HG03457 (cell line): ENCODE measurements around the gene ADAMTS1.
"Not testable (repeated sequence)": the region's sequence is repeated elsewhere in the genome, so short reads cannot be mapped to it uniquely, and the experiment has no call there.

ENCODE experiments used
- ATAC-seq: cut with Tn5 transposase; IDR thresholded peaks from one replicate; pipeline ENCODE4 v1.9.1; 2021; ENCODE audit warnings: moderate number of reproducible peaks; ENCODE audit not compliant: unreplicated experiment

Gene ADAMTS1

DNA sequence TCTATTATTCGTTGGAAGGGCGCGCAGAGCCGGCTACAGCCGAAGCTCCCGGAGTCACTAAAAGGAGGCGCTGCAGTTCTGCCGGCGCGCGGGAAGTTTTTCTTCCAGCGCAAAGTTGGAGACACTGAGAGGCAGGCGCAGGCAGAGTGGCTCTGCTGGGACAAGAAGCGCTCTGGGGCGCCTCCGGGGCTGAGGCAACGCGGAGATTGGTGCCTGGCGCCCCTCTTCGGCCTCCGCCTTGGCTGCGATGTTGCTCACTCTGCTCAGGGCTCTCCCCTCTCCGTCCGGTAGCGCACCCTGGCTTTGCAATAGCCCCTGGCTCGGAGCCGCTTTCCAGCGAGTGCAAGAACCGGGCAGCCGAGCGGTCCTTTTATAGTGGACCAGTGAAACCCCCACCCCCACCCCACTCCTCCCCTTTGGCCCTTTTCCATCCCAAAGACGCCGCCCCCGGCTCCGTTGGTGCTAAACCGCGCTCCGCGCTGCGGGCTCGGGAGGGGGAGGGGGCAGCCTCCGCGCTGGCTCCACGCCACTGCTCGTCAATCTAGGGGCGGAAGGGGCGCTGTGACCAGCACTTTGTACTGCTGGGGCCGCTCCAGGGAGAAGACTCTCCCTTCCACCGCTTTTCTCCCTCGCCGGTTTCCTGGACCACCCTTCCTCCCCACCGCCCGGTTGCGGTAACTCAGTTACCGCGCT is at the start of gene ADAMTS1:
Gene ADAMTS1, minus strand, starts transcription at position 344 of the 693 bp plus-strand sequence. CDS start 455 bp downstream, outside the sequence.
- ATAC-seq, result no peak

DNA sequence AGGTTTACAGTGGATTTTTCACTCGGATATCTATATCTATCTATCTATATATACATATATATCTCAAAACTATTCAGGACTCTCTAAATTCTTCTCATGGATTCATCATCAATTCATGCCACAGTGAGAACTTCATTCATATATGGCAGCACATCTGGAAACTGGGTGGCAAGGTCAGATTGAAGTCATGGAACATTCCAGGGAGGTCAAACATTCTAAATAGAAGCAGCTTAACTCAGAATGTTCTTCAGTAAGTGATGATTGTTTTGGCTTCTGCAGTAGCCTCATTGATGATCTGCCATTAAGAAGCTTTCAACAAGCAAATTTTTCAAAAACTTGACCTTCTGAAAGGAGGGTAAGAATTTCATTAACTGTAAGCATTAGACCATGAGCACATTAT is 46.9 kb upstream of the ADAMTS1 start:
- ATAC-seq, result no peak

DNA sequence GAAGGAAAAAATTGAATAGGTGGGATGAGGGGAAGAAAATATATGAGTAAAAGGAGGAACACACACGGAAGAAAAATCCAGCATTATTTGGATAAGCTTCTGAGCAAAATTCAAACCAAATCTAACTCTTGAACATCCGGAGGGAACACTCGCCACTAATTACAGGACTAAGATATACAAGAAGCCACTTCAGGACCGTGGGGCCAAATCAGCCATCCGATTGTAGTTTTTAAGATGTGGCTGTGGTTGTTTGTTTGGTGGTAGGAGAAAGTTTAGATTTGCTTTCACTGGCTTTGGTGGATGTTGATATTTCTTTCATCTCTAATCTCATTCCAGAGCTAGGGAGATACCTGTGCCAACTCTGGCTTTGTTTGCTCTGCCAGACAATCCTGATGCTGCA is 43.7 kb upstream of the ADAMTS1 start:
- no peak for ATAC-seq

DNA sequence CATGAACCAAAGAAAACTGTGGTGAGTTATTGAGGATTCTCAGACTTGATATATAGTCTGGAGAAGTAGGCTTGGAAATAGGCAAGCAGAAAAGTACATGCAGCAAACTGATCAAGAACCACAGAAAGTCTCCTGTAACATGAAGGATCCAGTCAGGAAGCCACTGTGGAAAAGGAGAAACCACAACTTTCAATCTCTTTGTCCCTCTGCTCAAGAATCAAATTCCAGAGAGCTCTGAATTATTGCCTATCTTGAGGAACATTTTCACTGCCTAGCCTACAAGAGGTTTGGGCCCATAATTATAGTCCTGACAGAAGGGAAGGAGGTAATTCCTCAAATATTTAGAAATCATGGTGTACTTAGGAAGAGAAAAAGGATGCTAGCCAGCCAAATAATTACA is 43.0 kb upstream of the ADAMTS1 start:
- ATAC-seq, result no peak

DNA sequence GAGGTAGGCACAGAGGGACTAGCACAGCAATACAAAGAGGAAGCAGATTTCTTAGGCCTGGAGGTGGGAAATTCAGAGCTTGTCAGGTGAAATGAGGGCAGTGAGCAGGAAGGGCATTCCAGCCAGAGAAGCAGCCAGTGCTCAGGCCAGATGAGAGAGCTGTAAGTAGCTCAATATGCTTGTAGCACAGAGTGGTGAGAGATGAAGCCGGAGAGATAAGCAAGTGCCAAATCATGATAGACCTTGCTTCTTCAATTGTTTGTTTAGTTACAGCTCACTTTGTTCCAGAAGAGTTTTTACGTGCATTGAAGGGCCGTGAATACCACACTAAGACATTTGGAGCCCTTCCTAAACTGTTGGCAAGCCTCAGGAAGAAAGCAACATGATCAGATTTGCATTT is 42.0 kb upstream of the ADAMTS1 start:
- no peak for ATAC-seq

DNA sequence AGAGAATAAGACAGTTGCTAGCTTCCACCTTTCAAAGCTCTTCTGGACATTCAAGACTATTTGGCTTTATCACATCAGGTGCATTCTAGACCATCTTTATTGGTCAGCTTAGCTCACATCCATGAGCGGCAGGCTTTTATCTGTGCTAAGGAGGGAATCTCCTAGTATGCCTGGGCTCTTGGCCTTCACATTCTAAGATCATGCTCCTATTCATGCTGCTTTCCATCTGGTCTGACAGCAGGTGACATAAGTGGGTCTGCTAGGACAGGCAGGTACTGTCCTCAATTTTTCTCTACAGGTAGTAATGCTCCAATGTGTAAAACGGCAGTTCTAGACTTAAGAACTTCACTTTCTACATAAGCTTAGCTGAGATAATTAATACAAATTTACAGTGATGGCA is 39.2 kb upstream of the ADAMTS1 start:
- no peak for ATAC-seq

DNA sequence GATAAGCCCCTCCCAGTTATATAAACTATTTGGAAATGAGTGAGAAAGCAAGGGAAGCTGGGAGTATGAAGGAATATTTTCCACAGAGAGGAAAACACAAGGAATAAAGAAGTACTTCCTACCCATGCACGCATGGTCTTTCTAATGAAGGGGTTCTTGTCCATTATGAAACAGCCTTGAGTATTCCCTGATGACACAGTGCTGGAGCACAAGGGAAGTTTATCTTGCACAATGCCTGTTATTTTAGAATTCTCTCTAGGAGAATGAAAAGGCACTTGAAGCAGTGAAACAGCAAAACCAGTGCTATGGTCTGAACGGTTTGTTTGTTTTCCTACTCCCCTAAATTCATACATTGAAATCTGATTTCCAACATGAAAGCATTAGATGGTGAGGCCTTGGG is 38.6 kb upstream of the ADAMTS1 start:
- ATAC-seq, result no peak

DNA sequence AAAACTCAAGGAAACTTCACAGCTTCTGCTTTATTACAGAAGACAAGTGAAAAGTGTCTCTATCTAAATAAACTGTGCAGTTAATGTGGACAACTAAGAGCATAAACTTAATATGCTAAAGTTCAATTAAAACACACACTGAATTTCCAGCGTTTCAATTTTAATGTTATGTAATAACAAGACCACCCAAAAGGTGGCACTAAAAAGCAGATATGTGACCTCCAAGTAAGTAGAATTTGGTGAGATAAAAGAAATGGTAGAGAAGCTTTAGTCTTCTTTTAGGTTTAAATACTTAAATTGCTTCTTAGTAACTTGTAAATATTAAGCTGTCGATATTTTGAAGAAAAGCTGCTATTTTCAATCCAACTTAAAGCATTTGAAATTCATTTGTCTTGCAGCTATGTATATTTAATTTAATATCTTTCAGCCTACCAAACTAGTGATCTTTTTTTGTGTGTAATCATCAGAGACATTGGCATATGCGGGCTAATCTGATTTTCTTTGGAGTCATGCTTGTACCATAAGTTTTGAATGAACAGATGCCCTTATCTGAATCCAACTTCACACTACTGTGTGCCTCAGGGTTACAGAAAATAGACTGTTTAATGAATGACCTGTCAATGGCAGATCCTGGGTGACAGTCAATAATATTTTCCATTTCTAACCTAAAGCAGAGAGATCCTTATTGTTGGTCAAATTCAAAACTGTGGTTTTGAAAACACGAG is 36.5 kb upstream of the ADAMTS1 start:
- no peak for ATAC-seq

DNA sequence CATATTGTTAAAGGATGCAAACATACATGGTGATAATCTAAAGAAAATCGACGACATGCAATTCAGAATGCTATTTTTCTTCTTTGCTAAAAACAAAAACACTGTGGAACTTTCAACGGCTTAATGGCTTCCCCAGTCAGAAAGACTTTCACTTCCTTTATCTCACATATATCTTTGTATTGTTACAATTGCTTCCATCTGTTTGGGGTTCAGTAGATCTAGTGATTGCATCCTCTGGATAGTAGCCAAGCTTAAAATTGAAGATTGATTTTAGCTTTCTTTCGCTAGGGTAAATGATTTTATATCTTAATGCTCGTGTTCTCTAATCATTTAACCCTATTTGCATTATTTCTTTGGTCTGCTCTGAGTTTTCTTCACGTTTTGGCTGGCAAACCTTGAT is 31.8 kb upstream of the ADAMTS1 start:
- ATAC-seq, result no peak

DNA sequence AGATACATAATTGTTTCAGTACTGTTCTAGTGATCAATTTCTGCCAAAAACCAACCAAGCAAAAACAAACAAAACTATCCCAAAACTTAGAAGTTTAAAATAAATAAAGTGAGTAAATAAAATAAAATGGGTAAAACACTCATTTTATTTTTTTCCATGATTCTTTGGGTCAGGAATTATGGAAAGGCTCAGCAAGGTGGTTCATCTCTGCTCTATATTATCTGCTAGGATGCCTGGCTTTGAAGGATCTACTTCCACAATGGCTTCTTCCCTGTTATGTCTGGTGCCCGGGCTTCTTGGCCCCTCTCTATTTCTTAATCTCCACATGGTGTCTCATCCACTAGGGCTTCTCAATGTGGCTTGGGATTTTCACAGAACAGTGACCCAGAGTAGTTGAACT is 29.1 kb upstream of the ADAMTS1 start:
- no peak for ATAC-seq

DNA sequence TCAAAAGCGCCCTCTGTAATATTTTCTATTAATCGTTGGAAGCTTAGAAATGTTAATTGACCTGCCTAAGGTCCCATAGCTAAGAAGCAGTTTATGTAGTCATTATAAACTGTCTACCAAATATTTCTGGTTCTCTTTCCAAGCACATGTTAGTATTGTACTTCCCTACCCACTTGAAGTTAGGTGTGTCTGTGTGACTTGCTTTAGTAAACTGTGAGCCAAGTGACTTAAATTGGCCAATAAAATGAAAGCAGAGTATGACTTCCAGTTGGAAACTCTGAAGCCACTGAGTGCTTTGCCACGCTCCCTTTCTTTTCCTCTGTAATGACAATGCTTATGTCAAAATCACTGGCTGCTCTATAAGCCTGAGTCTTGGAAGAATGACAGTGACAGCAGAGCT is 20.6 kb upstream of the ADAMTS1 start:
- no peak for ATAC-seq

DNA sequence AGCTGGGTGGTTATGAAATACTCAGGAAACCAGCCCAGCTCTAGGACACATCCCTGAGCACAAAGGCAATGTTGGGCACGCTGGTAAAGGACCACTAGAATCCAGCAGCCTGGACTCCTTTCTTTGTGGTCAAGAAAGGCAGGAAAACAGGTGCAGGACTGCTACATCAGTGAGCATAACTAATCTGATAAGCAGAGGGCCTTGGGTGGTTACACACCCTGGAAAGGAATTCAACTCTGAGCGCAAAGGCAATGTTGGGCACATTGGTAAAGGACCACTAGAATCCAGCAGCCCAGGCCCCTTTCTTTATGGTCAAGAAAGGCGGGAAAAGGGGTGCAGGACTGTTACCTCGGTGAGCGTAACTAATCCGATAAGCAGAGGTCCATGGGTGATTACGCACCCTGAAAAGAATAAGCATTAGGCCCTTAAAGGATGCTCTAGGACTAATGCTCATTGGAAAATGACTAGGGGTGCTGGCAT is 11.7 kb upstream of the ADAMTS1 start:
- ATAC-seq, result not testable (repeated sequence)

DNA sequence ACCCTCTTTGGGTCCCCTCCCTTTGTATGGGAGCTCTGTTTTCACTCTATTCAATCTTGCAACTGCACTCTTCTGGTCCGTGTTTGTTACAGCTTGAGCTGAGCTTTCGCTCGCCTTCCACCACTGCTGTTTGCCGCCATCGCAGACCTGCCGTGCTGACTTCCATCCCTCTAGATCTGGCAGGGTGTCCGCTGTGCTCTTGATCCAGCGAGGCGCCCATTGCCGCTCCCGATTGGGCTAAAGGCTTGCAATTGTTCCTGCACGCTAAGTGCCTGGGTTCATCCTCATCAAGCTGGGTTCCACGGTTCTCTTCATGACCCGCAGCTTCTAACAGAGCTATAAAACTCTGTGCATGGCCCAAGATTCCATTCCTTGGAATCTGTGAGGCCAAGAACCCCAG is 9.5 kb upstream of the ADAMTS1 start:
- ATAC-seq, result not testable (repeated sequence)

DNA sequence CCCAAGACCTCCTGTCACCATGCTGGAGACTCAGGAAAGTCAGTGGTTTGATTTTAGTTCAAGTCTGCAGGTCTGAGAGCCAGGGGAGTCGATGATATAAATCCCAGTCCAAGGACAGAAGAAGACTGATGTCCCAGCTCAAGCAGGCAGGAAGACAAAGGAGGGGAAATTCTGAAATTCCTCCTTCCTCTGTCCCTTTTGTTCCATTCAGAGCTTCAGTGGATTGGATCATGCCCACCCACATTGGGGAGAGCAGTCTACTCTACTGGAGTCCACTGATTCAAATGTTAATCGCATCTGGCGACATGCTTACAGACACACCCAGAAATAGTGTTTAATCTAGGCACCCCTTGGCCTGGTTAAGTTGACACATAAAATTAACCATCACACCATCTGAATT is 7.2 kb upstream of the ADAMTS1 start:
- ATAC-seq, result no peak

DNA sequence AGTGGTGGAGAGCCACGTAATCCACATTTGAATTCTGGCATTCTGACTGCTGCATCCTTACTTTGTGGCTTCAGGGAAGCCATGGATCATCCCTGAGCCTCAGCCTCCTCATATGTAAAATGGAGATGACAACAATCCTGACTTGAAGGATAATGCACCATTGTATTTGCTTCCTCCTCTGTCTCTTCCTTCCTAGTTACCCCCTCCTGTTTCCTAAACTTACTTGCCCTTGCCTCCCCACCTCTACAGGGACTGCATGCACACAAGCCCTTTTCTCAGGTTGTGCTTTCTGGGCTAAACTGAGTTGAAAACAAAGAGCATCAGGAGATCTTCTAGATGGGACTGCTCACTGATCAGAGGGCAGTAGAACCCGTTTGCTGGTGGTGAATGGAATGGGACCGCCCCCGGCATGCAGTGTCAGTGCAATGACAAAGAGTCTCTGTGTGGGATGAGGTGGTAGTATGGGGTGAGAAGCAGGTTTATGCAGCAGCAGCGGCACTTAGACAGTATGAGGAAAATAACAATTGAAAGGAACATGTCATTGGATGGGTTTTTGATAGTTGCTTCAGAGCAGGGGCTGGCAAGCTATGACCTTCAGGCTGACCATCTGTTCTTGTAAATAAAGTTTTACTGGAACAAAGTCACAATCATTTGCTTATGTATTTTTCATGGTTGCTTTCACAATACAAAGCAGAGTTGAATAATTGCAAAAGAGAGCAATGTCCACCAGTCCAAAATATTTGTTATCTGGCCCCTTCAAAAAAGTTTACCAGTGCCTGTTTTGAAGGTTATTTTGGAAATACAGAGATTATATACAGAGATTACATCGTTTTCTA is 6.1 kb upstream of the ADAMTS1 start:
- ATAC-seq, result no peak

DNA sequence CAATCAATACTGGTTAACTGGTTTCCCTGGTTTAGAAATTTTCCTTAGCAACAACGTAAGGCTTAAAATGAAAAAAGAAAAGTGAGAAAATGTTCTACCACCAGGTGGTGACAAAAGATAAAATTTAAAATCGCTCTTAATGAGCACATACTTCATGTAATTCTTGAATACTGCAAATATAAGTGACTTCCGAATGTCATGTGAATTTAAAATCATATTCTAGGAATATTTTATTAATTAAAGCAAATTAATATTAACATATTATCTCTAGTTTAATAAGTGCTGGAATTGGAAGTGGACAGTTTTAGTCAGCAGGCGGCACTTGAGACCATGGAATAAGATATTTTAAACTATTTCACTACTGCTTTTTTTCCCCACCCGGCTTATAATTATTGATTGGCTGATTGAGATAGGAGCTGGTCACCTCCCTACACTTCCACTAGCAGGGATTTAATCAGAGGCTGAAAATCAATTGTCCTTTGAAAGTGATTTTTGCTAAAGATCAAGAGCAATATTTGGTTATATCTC is 5.0 kb upstream of the ADAMTS1 start:
- no peak for ATAC-seq

DNA sequence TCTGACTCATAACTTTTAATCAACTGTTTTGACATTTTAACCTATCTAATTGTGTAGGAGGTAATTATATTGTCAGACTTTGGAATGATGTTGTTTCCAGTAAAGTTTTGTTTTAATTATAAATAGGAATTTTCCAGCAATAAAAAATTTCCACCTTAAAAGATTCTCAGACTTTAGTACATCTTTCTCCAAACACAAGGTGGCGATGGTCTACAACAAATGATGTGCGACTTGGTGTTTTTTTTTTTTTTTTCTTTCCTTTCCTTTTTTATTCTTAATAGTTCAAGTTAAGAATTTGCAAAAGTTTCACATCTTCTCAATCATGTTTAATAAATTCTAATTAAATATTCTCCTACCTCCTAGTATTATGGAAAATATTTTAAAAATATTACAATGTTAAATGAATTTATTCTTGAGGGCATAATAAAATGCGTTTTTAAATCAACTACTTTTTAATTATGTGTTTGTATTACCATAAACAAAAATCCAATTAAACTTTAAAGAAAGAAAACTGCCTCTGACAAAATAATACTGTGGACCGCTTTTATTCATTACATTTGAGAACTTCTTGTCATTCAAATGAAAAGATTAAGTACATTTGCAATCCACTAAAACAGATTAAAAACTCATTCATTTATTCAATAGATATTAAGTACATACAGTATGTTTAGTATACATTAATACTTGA is 4.4 kb upstream of the ADAMTS1 start:
- ATAC-seq, result no peak

DNA sequence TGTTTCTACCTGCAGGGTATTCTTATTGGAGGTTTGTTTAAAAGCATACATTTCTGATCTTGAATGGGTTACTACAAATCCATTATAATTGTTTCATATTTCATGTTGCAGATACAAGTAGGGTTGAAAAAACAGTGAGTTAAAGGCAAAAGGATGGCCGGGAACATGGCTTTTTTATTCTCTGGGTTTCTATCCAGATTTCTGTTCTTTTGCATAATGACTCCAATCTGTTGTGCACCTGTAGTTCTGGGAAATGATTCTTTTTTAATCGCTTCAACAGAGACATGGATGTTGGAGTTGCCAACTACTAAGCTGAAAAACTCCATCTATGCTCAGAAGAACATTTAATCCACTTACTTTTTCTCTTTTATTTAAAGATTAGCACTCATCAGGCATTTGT is 2.7 kb upstream of the ADAMTS1 start:
- ATAC-seq, result no peak

DNA sequence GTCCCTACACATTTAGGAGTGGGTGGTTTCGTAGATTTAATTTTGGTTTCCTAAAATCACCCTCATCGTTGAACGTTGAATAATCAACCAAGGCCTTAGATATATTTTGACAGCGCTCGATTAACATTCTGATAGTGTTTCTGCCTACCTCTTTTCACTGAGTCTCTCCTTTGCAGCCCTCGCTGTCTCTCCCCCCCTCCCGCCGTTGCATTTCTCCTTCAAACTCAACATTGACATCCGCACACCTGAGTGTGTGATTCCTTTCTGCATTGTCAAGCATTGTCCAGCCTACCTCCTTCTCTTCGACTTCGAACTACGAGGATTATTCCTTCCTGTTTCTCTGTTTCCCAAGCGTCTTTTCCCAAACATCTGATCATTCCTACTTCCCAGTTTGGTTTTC is 1.8 kb upstream of the ADAMTS1 start:
- no peak for ATAC-seq

DNA sequence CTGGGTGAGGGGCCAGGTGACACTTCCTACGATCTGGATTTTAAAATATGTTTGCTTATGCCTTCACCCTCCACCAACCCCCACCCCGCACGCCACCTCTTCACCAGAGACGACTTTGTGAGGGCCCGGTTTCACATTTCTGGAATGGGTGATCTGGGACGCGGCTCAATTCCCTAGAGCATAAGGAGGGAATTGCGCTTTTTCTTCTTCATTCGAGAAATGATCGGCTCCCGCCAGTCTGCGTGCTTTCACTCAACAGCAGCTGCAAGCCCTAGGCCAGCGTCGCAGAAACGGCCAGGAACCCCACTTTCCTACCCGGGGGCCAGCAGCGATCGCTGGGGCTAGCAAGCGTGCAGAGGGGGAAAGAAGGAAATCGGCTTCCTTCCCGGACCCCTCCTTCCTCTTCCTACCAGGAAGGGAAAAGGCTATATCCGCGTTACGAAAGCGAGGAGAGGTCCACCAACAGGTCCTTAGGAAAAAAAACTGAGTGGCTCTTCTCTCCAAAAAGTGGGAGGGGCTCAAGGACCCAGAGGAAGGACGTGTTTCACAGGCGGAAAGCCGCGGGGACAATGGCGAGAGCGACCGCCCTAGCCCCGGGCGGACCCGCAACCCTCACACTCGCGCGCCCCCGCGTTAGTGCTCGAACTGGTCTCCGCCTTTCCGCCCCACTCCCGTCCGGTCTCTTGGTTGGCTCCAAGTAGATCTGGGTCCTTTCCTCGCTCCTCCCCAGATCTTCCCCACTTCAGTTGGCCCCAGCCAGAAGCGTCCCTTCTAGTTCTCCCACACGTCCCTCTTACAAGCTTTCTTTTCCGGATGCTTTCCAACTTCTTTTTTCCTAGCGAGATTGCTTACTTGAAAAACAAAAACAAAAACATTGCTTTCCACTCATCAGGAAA is 1.1 kb upstream of the ADAMTS1 start:
- no peak for ATAC-seq
